PC-3 (cell line): ENCODE measurements around the gene SFT2D2. TPM values are rescaled to one million over a fixed set of nuclear protein-coding genes. Genes with fewer than 3 reads are reported as not detected.

ENCODE experiments used
- ATAC-seq: fragments of 200-7000 bp; cut with Tn5 transposase; 2 replicates; pipeline ENCODE4 v1.9.1; 2020; ENCODE audit warnings: mild to moderate bottlenecking, moderate library complexity
- BruUV-seq: library from RNA; stranded (reverse); fragments of 400-500 nt; replicated peaks from 2 replicates; lab custom pipeline; 2021; lab: Mats Ljungman, UMichigan
- CTCF ChIA-PET: fragments of 300-600 bp; sonication (Branson Sonifier 250); formaldehyde crosslinking; loops from one replicate; lab custom pipeline; 2022; ENCODE audit warnings: antibody characterized with exemption; lab: Charles Lee
- POLR2A ChIA-PET: fragments of 300-600 bp; sonication (Branson Sonifier 250); formaldehyde crosslinking; loops from one replicate; lab custom pipeline; 2022; ENCODE audit warnings: antibody characterized with exemption; ENCODE audit not compliant: unreplicated experiment; lab: Charles Lee
- DNase-seq: peaks from one replicate; pipeline ENCODE4 v3.0.0-alpha.2; 2015
- H2AFZ ChIP-seq: fragments of 300-600 bp; sonication (generic); 2 replicates; pipeline ENCODE4 v1.6.0; 2016; ENCODE audit warnings: antibody characterized with exemption, low read length
- H3F3A ChIP-seq: fragments of 300-600 bp; sonication (generic); one replicate; pipeline ENCODE4 v1.6.0; 2017; ENCODE audit warnings: antibody characterized with exemption, low read length, control low read depth, mild to moderate bottlenecking; ENCODE audit not compliant: unreplicated experiment
- H3K27ac ChIP-seq: fragments of 300-600 bp; sonication (generic); 2 replicates; pipeline ENCODE4 v1.5.1; 2016; ENCODE audit warnings: mild to moderate bottlenecking, low read length
- H3K27me3 ChIP-seq: fragments of 300-600 bp; sonication (generic); 2 replicates; pipeline ENCODE4 v1.6.1; 2016; ENCODE audit warnings: low read length, mixed read lengths
- H3K36me3 ChIP-seq: fragments of 300-600 bp; sonication (generic); 2 replicates; pipeline ENCODE4 v1.6.1; 2016; ENCODE audit warnings: low read depth, mixed run types, low read length, mixed read lengths
- H3K4me1 ChIP-seq: fragments of 300-600 bp; sonication (generic); 2 replicates; pipeline ENCODE4 v1.5.1; 2016; ENCODE audit warnings: low read length; ENCODE audit not compliant: insufficient read depth
- H3K4me2 ChIP-seq: fragments of 300-600 bp; sonication (generic); 2 replicates; pipeline ENCODE4 v1.6.0; 2016; ENCODE audit warnings: low read length
- H3K4me3 ChIP-seq: fragments of 300-600 bp; sonication (generic); 2 replicates; pipeline ENCODE4 v1.5.1; 2016; ENCODE audit warnings: mild to moderate bottlenecking, low read length, mixed read lengths
- H3K79me2 ChIP-seq: fragments of 300-600 bp; sonication (generic); 2 replicates; pipeline ENCODE4 v1.6.1; 2017; ENCODE audit warnings: low read length, mixed read lengths
- H3K9ac ChIP-seq: fragments of 300-600 bp; sonication (generic); 2 replicates; pipeline ENCODE4 v1.6.0; 2016; ENCODE audit warnings: mild to moderate bottlenecking, low read length
- H3K9me2 ChIP-seq: fragments of 300-600 bp; sonication (generic); replicated peaks from 2 replicates; pipeline ENCODE4 v1.6.1; 2016; ENCODE audit warnings: mixed run types, low read length, mixed read lengths
- H3K9me3 ChIP-seq: fragments of 300-600 bp; sonication (generic); 2 replicates; pipeline ENCODE4 v1.6.1; 2016; ENCODE audit warnings: low read length, mixed read lengths
- H4K20me1 ChIP-seq: fragments of 300-600 bp; sonication (generic); 2 replicates; pipeline ENCODE4 v1.6.1; 2016; ENCODE audit warnings: low read length, mixed read lengths
- EZH2 ChIP-seq: fragments of 300-600 bp; sonication (generic); IDR thresholded peaks from one replicate; pipeline ENCODE4 v1.6.1; 2017; ENCODE audit warnings: antibody characterized with exemption, mild to moderate bottlenecking, low read length; ENCODE audit not compliant: unreplicated experiment
- EZH2phosphoT487 ChIP-seq: fragments of 300-600 bp; sonication (generic); IDR thresholded peaks from 2 replicates; pipeline ENCODE4 v1.6.1; 2018; ENCODE audit warnings: mild to moderate bottlenecking, antibody characterized with exemption, low read length, borderline replicate concordance
- intact Hi-C: fragments of 100-400 bp; cut with micrococcal nuclease; formaldehyde crosslinking; loops from 2 replicates; pipeline ENCODE4 v1.9.0; 2023
- total RNA-seq: library from RNA; depleted of rRNA; stranded (reverse); fragments of >200 nt; gene quantifications from 2 replicates; pipeline ENCODE4 v1.2.3, GENCODE V29; 2014
- TF ChIP-seq, protein P1 (sequence below): fragments of 300-600 bp; sonication (generic); conservative IDR thresholded peaks from 2 replicates; pipeline ENCODE4 v1.5.1; 2017; ENCODE audit warnings: antibody characterized with exemption, low read depth, mild to moderate bottlenecking, low read length

Gene SFT2D2
- total RNA-seq, 1 experiment from 2014 or later: 38.7 TPM

DNA sequence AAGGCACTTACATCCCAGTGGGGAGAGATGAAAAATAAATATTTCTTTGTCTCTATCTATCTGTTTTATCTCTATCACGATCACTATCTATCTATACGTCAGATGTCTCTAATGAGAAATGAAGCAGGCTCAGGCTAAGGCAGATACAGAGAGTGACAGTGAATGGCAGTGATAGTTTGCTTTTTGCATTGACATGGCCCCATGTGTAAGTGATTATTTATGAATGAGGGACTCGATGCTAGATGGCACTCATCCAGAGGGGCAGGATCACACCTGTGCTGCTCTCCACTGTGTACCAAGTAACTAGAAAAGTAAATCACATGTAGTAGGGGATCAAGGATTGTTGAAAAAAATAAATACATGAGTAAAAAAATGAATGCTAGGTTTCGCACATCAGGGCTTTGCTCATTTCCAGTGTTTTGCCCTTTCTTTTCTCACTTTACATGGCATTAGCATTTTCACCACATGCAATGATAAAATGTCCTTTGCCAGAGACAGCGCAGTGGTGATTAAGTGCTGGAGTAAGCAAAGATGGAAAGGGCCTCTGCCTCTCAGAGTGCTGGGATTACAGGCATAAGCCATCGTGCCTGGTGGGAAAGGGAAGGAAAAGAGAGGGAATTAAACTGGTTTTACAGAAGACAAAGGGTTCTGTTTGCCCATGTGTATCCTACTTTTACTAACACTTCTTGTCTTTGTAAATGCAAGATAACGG is 71.4 kb downstream of the SFT2D2 start:
- no peaks in the 10 kb centered on the region for H4K20me1 ChIP-seq
- no peaks in the 10 kb centered on the region for H3K9me2 ChIP-seq
- no TSS peak for BruUV-seq
- ATAC-seq (no peak), DNase-seq (no peak)
- ChIA-PET CTCF (no interaction called here), POLR2A (no interaction called here)
- H3K4me3 ChIP-seq: no peak overlapping the region
- H3F3A ChIP-seq: peaks cover 3% of the 10 kb centered on the region
- peaks cover 16% of the 10 kb centered on the region for H3K4me1 ChIP-seq
- no peak overlapping the region for H3K27ac ChIP-seq
- no peak overlapping the region for H3K9ac ChIP-seq
- TF ChIP-seq EZH2 (no peak), EZH2phosphoT487 (no peak)
- TF ChIP-seq, protein P1, sequence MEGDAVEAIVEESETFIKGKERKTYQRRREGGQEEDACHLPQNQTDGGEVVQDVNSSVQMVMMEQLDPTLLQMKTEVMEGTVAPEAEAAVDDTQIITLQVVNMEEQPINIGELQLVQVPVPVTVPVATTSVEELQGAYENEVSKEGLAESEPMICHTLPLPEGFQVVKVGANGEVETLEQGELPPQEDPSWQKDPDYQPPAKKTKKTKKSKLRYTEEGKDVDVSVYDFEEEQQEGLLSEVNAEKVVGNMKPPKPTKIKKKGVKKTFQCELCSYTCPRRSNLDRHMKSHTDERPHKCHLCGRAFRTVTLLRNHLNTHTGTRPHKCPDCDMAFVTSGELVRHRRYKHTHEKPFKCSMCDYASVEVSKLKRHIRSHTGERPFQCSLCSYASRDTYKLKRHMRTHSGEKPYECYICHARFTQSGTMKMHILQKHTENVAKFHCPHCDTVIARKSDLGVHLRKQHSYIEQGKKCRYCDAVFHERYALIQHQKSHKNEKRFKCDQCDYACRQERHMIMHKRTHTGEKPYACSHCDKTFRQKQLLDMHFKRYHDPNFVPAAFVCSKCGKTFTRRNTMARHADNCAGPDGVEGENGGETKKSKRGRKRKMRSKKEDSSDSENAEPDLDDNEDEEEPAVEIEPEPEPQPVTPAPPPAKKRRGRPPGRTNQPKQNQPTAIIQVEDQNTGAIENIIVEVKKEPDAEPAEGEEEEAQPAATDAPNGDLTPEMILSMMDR: no peak
- no peak overlapping the region for H3K4me2 ChIP-seq
- H3K36me3 ChIP-seq: no peaks in the 10 kb centered on the region
- intact Hi-C loops: no loop called here
- H3K9me3 ChIP-seq: no peaks in the 10 kb centered on the region
- H2AFZ ChIP-seq: no peak overlapping the region
- no peaks in the 10 kb centered on the region for H3K79me2 ChIP-seq
- H3K27me3 ChIP-seq: no peaks in the 10 kb centered on the region

DNA sequence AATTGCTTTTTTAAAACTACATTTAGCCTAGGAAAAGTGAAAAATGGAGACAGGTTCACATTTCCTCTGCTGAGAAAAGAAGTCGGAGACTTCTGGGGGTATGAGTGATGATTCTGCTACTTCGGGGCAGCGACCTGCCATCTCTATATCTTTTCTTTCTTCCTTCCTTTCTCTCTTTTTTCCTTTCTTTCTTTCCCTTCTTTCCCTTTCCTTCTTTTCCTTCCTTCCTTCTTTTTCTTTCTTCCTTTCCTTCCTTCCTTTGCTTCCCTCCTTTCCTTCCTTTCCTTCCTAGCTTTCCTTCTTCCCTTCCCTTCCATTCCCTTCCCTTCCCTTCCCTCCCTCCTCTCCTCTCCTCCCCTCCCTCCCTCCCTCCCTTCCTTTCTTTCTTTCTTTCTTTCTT is 72.6 kb downstream of the SFT2D2 start:
- TF ChIP-seq, protein P1: no peak
- TF ChIP-seq EZH2phosphoT487 (no peak), EZH2 (no peak)
- peaks cover 6% of the 10 kb centered on the region for H3F3A ChIP-seq
- H3K9ac ChIP-seq: no peak overlapping the region
- H3K36me3 ChIP-seq: no peaks in the 10 kb centered on the region
- ATAC-seq (no peak), DNase-seq (no peak)
- H3K4me1 ChIP-seq: peaks cover 26% of the 10 kb centered on the region
- intact Hi-C loops: no loop called here
- H3K79me2 ChIP-seq: no peaks in the 10 kb centered on the region
- H2AFZ ChIP-seq: no peak overlapping the region
- H3K27ac ChIP-seq: no peak overlapping the region
- no peak overlapping the region for H3K4me3 ChIP-seq
- ChIA-PET CTCF (no interaction called here), POLR2A (no interaction called here)
- H3K27me3 ChIP-seq: no peaks in the 10 kb centered on the region
- no peak overlapping the region for H3K4me2 ChIP-seq
- BruUV-seq: no TSS peak
- no peaks in the 10 kb centered on the region for H3K9me2 ChIP-seq
- no peaks in the 10 kb centered on the region for H3K9me3 ChIP-seq
- no peaks in the 10 kb centered on the region for H4K20me1 ChIP-seq

DNA sequence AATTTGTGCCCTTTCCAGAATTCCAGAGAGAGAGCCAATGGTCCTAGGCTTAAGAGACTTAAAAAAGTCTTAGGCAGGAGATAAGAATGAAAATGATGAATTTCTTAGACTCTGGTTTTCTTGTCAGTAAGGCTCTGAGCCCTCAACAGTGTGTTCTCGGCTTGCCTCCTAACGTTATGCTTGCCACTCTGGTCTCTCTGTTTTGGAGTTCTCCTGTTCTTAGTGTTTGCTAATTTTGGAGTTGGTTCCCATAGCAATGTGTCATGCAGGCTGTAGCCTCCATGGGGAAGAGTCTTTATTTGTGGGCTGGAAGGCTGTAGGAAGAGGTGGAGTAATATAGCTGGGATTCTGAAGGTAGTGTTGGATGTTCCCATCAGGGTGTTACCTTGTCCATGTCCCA is 74.8 kb downstream of the SFT2D2 start:
- Histone ChIP-seq H4K20me1 (no peaks in the 10 kb centered on the region), H3K4me1 (peaks cover 38% of the 10 kb centered on the region), H2AFZ (no peak overlapping the region), H3K9me2 (no peaks in the 10 kb centered on the region), H3K9ac (no peak overlapping the region), H3K79me2 (no peaks in the 10 kb centered on the region), H3F3A (peaks cover 6% of the 10 kb centered on the region), H3K27ac (no peak overlapping the region), H3K27me3 (no peaks in the 10 kb centered on the region), H3K9me3 (no peaks in the 10 kb centered on the region), H3K4me3 (no peak overlapping the region), H3K4me2 (no peak overlapping the region), H3K36me3 (no peaks in the 10 kb centered on the region)
- ChIA-PET CTCF (no interaction called here), POLR2A (no interaction called here)
- DNase-seq: no peak
- TF ChIP-seq, protein P1: no peak
- TF ChIP-seq EZH2phosphoT487 (no peak), EZH2 (no peak)
- no peak for ATAC-seq
- intact Hi-C loops: loop anchor here (1.0 kb wide), 1 partner anchor 12 kb away; no protein-coding TSS in a partner anchor
- no TSS peak for BruUV-seq
